ENCODE measurements around the gene TUB.

The TUB gene

GRCh38 chr11:8047382-8047781 is 33.6 kb upstream of the TUB start:
- DNase-seq: no peak

GRCh38 chr11:8049084-8049483 is 31.9 kb upstream of the TUB start:
- no peak for DNase-seq

- DNase-seq: no peak
These were observed 25.7 kb upstream of the TUB start for GRCh38 chr11:8055091-8055835.

- no peak for DNase-seq
These were observed 25.0 kb upstream of the TUB start for GRCh38 chr11:8055836-8056526.

- no peak for DNase-seq
These were observed 24.1 kb upstream of the TUB start for GRCh38 chr11:8056810-8057463.

GRCh38 chr11:8058216-8058615 is 22.8 kb upstream of the TUB start:
- DNase-seq: no peak

GRCh38 chr11:8059030-8059429 is 22.0 kb upstream of the TUB start:
- DNase-seq: no peak

GRCh38 chr11:8059571-8060011 is 21.4 kb upstream of the TUB start:
- no peak for DNase-seq

- DNase-seq: peak; percentile 32
These were observed 20.8 kb upstream of the TUB start for GRCh38 chr11:8060146-8060719.

GRCh38 chr11:8060801-8061554 is 20.0 kb upstream of the TUB start:
- no peak for DNase-seq

- DNase-seq: no peak
These were observed 19.2 kb upstream of the TUB start for GRCh38 chr11:8061555-8062428.

GRCh38 chr11:8062781-8063257 is 18.2 kb upstream of the TUB start:
- no peak for DNase-seq

GRCh38 chr11:8063324-8063723 is 17.7 kb upstream of the TUB start:
- DNase-seq: no peak

GRCh38 chr11:8065031-8065430 is 16.0 kb upstream of the TUB start:
- DNase-seq: no peak

GRCh38 chr11:8066036-8066910 is 14.7 kb upstream of the TUB start:
- DNase-seq: no peak

- no peak for DNase-seq
These were observed 14.0 kb upstream of the TUB start for GRCh38 chr11:8066911-8067455.

GRCh38 chr11:8067567-8067928 is 13.5 kb upstream of the TUB start:
- DNase-seq: no peak

GRCh38 chr11:8067929-8068575 is 13.0 kb upstream of the TUB start:
- no peak for DNase-seq

- no peak for DNase-seq
These were observed 12.3 kb upstream of the TUB start for GRCh38 chr11:8068605-8069221.
